22Rv1 (cell line): ENCODE data around the gene CAMTA1.

Experiments
- ZFX ChIP-seq: fragments of 450-650 bp; IDR thresholded peaks from 2 replicates; pipeline ENCODE4 v1.6.1; 2017; ENCODE audit warnings: antibody characterized with exemption, borderline replicate concordance
- TF ChIP-seq, protein P1 (sequence below): fragments of 450-650 bp; IDR thresholded peaks from 2 replicates; pipeline ENCODE4 v1.5.1; 2017; ENCODE audit warnings: mild to moderate bottlenecking

GRCh38 chr1:7686301-7686850, 901.1 kb downstream of the CAMTA1 start:
- TF ChIP-seq, protein P1, sequence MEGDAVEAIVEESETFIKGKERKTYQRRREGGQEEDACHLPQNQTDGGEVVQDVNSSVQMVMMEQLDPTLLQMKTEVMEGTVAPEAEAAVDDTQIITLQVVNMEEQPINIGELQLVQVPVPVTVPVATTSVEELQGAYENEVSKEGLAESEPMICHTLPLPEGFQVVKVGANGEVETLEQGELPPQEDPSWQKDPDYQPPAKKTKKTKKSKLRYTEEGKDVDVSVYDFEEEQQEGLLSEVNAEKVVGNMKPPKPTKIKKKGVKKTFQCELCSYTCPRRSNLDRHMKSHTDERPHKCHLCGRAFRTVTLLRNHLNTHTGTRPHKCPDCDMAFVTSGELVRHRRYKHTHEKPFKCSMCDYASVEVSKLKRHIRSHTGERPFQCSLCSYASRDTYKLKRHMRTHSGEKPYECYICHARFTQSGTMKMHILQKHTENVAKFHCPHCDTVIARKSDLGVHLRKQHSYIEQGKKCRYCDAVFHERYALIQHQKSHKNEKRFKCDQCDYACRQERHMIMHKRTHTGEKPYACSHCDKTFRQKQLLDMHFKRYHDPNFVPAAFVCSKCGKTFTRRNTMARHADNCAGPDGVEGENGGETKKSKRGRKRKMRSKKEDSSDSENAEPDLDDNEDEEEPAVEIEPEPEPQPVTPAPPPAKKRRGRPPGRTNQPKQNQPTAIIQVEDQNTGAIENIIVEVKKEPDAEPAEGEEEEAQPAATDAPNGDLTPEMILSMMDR = no peak
- TF ChIP-seq ZFX = no peak
